ENCODE results near the gene SHISA4.

The SHISA4 gene

GRCh38 chr1:201882665-201883132 is 6.0 kb upstream of the SHISA4 start:
- Histone ChIP-seq H3K18ac (ENCODE audit: low read length) (no peak overlapping the region), H2AK5ac (ENCODE audit: low read length) (no peak overlapping the region), H4K8ac (ENCODE audit: low read depth, low read length) (no peak overlapping the region), H3K4me1 (ENCODE audit: control insufficient read depth, low read depth, low read length) (peaks cover 2% of the 10 kb centered on the region), H2BK120ac (ENCODE audit: low read depth, low read length) (no peak overlapping the region), H3K79me2 (ENCODE audit: control insufficient read depth, insufficient read depth, low read length) (no peaks in the 10 kb centered on the region), H3K56ac (ENCODE audit: low read length) (no peak overlapping the region), H3K4me3 (ENCODE audit: low read length) (no peak overlapping the region), H2BK5ac (ENCODE audit: low read length) (no peak overlapping the region), H3K23ac (ENCODE audit: low read length) (peak overlapping the region; percentile 68), H3K27ac (ENCODE audit: low read depth, low read length) (no peak overlapping the region), H3K27me3 (ENCODE audit: insufficient read depth, low read length, poor library complexity) (no peaks in the 10 kb centered on the region), H3K4me2 (ENCODE audit: low read length) (no peak overlapping the region), H4K5ac (ENCODE audit: low read length) (no peak overlapping the region), H3K79me1 (ENCODE audit: low read length) (no peaks in the 10 kb centered on the region), H2BK15ac (replicated peaks; ENCODE audit: low read depth) (no peak overlapping the region), H3K36me3 (ENCODE audit: control insufficient read depth, insufficient read depth, low read length) (no peaks in the 10 kb centered on the region), H3K9ac (ENCODE audit: low read length) (no peak overlapping the region), H3K4ac (ENCODE audit: low read depth, low read length) (no peak overlapping the region)
- peak; percentile 87 for DNase-seq
- WGBS (ENCODE audit: extremely low coverage, insufficient coverage, low lambda C conversion rate): no CpG with 5 or more reads among the region's 2 CpGs

GRCh38 chr1:201883266-201883665 is 5.4 kb upstream of the SHISA4 start:
- no peak overlapping the region for H3K27ac ChIP-seq (ENCODE audit: low read depth, low read length)
- H4K8ac ChIP-seq (ENCODE audit: low read depth, low read length): no peak overlapping the region
- H3K79me2 ChIP-seq (ENCODE audit: control insufficient read depth, insufficient read depth, low read length): no peaks in the 10 kb centered on the region
- H3K4me1 ChIP-seq (ENCODE audit: control insufficient read depth, low read depth, low read length): peaks cover 4% of the 10 kb centered on the region
- no peak overlapping the region for H3K18ac ChIP-seq (ENCODE audit: low read length)
- no peak overlapping the region for H3K9ac ChIP-seq (ENCODE audit: low read length)
- no peak overlapping the region for H3K4me2 ChIP-seq (ENCODE audit: low read length)
- no peaks in the 10 kb centered on the region for H3K36me3 ChIP-seq (ENCODE audit: control insufficient read depth, insufficient read depth, low read length)
- H4K5ac ChIP-seq (ENCODE audit: low read length): no peak overlapping the region
- no peak overlapping the region for H2AK5ac ChIP-seq (ENCODE audit: low read length)
- H3K23ac ChIP-seq (ENCODE audit: low read length): no peak overlapping the region
- no peak overlapping the region for H2BK5ac ChIP-seq (ENCODE audit: low read length)
- H3K27me3 ChIP-seq (ENCODE audit: insufficient read depth, low read length, poor library complexity): no peaks in the 10 kb centered on the region
- no peak overlapping the region for H3K56ac ChIP-seq (ENCODE audit: low read length)
- whole genome bisulfite sequencing (ENCODE audit: extremely low coverage, insufficient coverage, low lambda C conversion rate): no CpG with 5 or more reads among the region's 3 CpGs
- H2BK120ac ChIP-seq (ENCODE audit: low read depth, low read length): no peak overlapping the region
- H3K4me3 ChIP-seq (ENCODE audit: low read length): no peak overlapping the region
- no peak for DNase-seq
- no peaks in the 10 kb centered on the region for H3K79me1 ChIP-seq (ENCODE audit: low read length)
- H2BK15ac ChIP-seq (replicated peaks; ENCODE audit: low read depth): no peak overlapping the region
- H3K4ac ChIP-seq (ENCODE audit: low read depth, low read length): no peak overlapping the region

GRCh38 chr1:201883786-201884185 is 4.9 kb upstream of the SHISA4 start:
- H3K9ac ChIP-seq (ENCODE audit: low read length): no peak overlapping the region
- no peak overlapping the region for H4K5ac ChIP-seq (ENCODE audit: low read length)
- no peak overlapping the region for H2BK5ac ChIP-seq (ENCODE audit: low read length)
- H3K4me3 ChIP-seq (ENCODE audit: low read length): no peak overlapping the region
- H3K27ac ChIP-seq (ENCODE audit: low read depth, low read length): no peak overlapping the region
- H3K79me2 ChIP-seq (ENCODE audit: control insufficient read depth, insufficient read depth, low read length): no peaks in the 10 kb centered on the region
- H3K56ac ChIP-seq (ENCODE audit: low read length): no peak overlapping the region
- no peak overlapping the region for H2BK120ac ChIP-seq (ENCODE audit: low read depth, low read length)
- H2AK5ac ChIP-seq (ENCODE audit: low read length): no peak overlapping the region
- H3K4me2 ChIP-seq (ENCODE audit: low read length): no peak overlapping the region
- no peak overlapping the region for H3K18ac ChIP-seq (ENCODE audit: low read length)
- no peak for DNase-seq
- H3K27me3 ChIP-seq (ENCODE audit: insufficient read depth, low read length, poor library complexity): no peaks in the 10 kb centered on the region
- no peak overlapping the region for H2BK15ac ChIP-seq (replicated peaks; ENCODE audit: low read depth)
- no peaks in the 10 kb centered on the region for H3K79me1 ChIP-seq (ENCODE audit: low read length)
- no peak overlapping the region for H3K4ac ChIP-seq (ENCODE audit: low read depth, low read length)
- WGBS (ENCODE audit: extremely low coverage, insufficient coverage, low lambda C conversion rate): no CpG with 5 or more reads among the region's 7 CpGs
- no peak overlapping the region for H3K23ac ChIP-seq (ENCODE audit: low read length)
- no peak overlapping the region for H4K8ac ChIP-seq (ENCODE audit: low read depth, low read length)
- peaks cover 5% of the 10 kb centered on the region for H3K4me1 ChIP-seq (ENCODE audit: control insufficient read depth, low read depth, low read length)
- H3K36me3 ChIP-seq (ENCODE audit: control insufficient read depth, insufficient read depth, low read length): no peaks in the 10 kb centered on the region

GRCh38 chr1:201884425-201884824 is 4.3 kb upstream of the SHISA4 start:
- no peak overlapping the region for H2BK15ac ChIP-seq (replicated peaks; ENCODE audit: low read depth)
- H3K4me3 ChIP-seq (ENCODE audit: low read length): no peak overlapping the region
- no peak overlapping the region for H3K9ac ChIP-seq (ENCODE audit: low read length)
- no peaks in the 10 kb centered on the region for H3K27me3 ChIP-seq (ENCODE audit: insufficient read depth, low read length, poor library complexity)
- no peak overlapping the region for H3K18ac ChIP-seq (ENCODE audit: low read length)
- no peak overlapping the region for H2BK120ac ChIP-seq (ENCODE audit: low read depth, low read length)
- no peak overlapping the region for H3K23ac ChIP-seq (ENCODE audit: low read length)
- H4K5ac ChIP-seq (ENCODE audit: low read length): no peak overlapping the region
- no peak overlapping the region for H4K8ac ChIP-seq (ENCODE audit: low read depth, low read length)
- H2BK5ac ChIP-seq (ENCODE audit: low read length): no peak overlapping the region
- H3K27ac ChIP-seq (ENCODE audit: low read depth, low read length): no peak overlapping the region
- no peaks in the 10 kb centered on the region for H3K79me1 ChIP-seq (ENCODE audit: low read length)
- H3K4me2 ChIP-seq (ENCODE audit: low read length): no peak overlapping the region
- H3K36me3 ChIP-seq (ENCODE audit: control insufficient read depth, insufficient read depth, low read length): no peaks in the 10 kb centered on the region
- no peak overlapping the region for H3K4ac ChIP-seq (ENCODE audit: low read depth, low read length)
- H2AK5ac ChIP-seq (ENCODE audit: low read length): no peak overlapping the region
- H3K79me2 ChIP-seq (ENCODE audit: control insufficient read depth, insufficient read depth, low read length): no peaks in the 10 kb centered on the region
- DNase-seq: no peak
- no peak overlapping the region for H3K56ac ChIP-seq (ENCODE audit: low read length)
- H3K4me1 ChIP-seq (ENCODE audit: control insufficient read depth, low read depth, low read length): peaks cover 5% of the 10 kb centered on the region
- no CpG with 5 or more reads among the region's 1 CpG for WGBS (ENCODE audit: extremely low coverage, insufficient coverage, low lambda C conversion rate)

- Histone ChIP-seq H3K36me3 (ENCODE audit: control insufficient read depth, insufficient read depth, low read length) (no peaks in the 10 kb centered on the region), H3K4me3 (ENCODE audit: low read length) (no peak overlapping the region), H4K8ac (ENCODE audit: low read depth, low read length) (no peak overlapping the region), H3K4me2 (ENCODE audit: low read length) (no peak overlapping the region), H3K27ac (ENCODE audit: low read depth, low read length) (no peak overlapping the region), H3K9ac (ENCODE audit: low read length) (no peak overlapping the region), H3K4ac (ENCODE audit: low read depth, low read length) (no peak overlapping the region), H3K18ac (ENCODE audit: low read length) (no peak overlapping the region), H3K27me3 (ENCODE audit: insufficient read depth, low read length, poor library complexity) (no peaks in the 10 kb centered on the region), H3K4me1 (ENCODE audit: control insufficient read depth, low read depth, low read length) (peaks cover 5% of the 10 kb centered on the region), H3K56ac (ENCODE audit: low read length) (no peak overlapping the region), H3K23ac (ENCODE audit: low read length) (no peak overlapping the region), H2AK5ac (ENCODE audit: low read length) (no peak overlapping the region), H2BK15ac (replicated peaks; ENCODE audit: low read depth) (no peak overlapping the region), H3K79me2 (ENCODE audit: control insufficient read depth, insufficient read depth, low read length) (no peaks in the 10 kb centered on the region), H2BK5ac (ENCODE audit: low read length) (no peak overlapping the region), H4K5ac (ENCODE audit: low read length) (no peak overlapping the region), H2BK120ac (ENCODE audit: low read depth, low read length) (no peak overlapping the region), H3K79me1 (ENCODE audit: low read length) (no peaks in the 10 kb centered on the region)
- no CpG with 5 or more reads among the region's 6 CpGs for WGBS (ENCODE audit: extremely low coverage, insufficient coverage, low lambda C conversion rate)
- DNase-seq: peak; percentile 80
Measured at GRCh38 chr1:201885531-201886075, 3.1 kb upstream of the SHISA4 start.
